ENCODE data around the gene SEPTIN8. TPM values are rescaled to one million over a fixed set of nuclear protein-coding genes. Genes with fewer than 3 reads are reported as not detected.

The SEPTIN8 gene
- total and polyA plus RNA-seq, 2 of the 13 experiments (the other 11 are each of a cell fraction or from before 2014, with no cell fraction given): 41.4 to 49.9 TPM

DNA sequence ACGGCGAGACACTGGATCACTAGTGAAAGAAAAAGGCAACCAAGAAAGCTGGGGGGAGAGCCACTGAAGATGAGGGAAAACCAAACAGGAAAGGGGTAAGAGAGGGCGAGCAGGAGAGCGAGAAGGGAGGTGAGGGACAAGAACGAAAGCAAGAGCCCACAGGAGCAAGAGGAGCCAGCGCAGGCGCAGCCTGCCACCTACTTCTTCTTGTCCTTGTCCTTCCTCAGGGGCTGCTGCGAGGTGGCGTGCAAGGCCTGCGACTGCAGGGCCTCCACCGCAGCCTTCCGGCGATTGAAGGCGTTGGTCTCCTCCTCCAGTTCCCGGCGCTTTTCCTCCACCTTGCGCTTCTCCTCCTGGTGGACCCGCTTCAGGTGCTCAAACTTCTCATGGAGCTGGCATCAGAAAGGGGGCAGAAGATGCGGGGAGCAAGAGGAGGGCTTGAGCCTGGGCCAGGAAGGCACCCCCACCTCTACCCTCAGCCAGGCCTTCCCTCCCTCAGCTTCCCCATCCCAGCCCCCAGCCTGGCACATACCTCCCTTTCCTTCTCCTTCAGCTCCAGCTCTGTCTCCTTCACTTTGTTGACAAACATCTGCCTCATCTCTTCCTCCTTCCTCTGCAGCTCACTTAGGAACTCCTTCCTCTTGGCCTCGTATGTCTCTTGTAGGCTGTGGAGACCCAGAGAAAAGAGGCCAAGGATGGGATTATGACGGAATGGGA is 16.3 kb downstream of the SEPTIN8 start:
- no TSS peak for BruUV-seq (replicated peaks)
- POLR2A ChIA-PET: no interaction called here
- intact Hi-C loops (cut with micrococcal nuclease; ENCODE audit: unreplicated experiment): no loop called here
- TF ChIP-seq SATB2 (CRISPR knock-in tag; IDR thresholded peaks at IDR 0.05): no peak
- TF ChIP-seq, protein P1, sequence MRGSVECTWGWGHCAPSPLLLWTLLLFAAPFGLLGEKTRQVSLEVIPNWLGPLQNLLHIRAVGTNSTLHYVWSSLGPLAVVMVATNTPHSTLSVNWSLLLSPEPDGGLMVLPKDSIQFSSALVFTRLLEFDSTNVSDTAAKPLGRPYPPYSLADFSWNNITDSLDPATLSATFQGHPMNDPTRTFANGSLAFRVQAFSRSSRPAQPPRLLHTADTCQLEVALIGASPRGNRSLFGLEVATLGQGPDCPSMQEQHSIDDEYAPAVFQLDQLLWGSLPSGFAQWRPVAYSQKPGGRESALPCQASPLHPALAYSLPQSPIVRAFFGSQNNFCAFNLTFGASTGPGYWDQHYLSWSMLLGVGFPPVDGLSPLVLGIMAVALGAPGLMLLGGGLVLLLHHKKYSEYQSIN (CRISPR knock-in tag; IDR thresholded peaks at IDR 0.05; ENCODE audit: borderline replicate concordance): no peak
- TF ChIP-seq, protein P2, sequence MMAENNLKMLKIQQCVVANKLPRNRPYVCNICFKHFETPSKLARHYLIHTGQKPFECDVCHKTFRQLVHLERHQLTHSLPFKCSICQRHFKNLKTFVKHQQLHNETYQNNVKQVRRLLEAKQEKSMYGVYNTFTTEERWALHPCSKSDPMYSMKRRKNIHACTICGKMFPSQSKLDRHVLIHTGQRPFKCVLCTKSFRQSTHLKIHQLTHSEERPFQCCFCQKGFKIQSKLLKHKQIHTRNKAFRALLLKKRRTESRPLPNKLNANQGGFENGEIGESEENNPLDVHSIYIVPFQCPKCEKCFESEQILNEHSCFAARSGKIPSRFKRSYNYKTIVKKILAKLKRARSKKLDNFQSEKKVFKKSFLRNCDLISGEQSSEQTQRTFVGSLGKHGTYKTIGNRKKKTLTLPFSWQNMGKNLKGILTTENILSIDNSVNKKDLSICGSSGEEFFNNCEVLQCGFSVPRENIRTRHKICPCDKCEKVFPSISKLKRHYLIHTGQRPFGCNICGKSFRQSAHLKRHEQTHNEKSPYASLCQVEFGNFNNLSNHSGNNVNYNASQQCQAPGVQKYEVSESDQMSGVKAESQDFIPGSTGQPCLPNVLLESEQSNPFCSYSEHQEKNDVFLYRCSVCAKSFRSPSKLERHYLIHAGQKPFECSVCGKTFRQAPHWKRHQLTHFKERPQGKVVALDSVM (CRISPR knock-in tag; IDR thresholded peaks at IDR 0.05): no peak
- TF ChIP-seq, protein P3, sequence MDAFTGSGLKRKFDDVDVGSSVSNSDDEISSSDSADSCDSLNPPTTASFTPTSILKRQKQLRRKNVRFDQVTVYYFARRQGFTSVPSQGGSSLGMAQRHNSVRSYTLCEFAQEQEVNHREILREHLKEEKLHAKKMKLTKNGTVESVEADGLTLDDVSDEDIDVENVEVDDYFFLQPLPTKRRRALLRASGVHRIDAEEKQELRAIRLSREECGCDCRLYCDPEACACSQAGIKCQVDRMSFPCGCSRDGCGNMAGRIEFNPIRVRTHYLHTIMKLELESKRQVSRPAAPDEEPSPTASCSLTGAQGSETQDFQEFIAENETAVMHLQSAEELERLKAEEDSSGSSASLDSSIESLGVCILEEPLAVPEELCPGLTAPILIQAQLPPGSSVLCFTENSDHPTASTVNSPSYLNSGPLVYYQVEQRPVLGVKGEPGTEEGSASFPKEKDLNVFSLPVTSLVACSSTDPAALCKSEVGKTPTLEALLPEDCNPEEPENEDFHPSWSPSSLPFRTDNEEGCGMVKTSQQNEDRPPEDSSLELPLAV (CRISPR knock-in tag; conservative IDR thresholded peaks at IDR 0.05; ENCODE audit: low read depth): no peak
- no peak for TF ChIP-seq ZBTB38 (CRISPR knock-in tag; IDR thresholded peaks at IDR 0.05)
- TF ChIP-seq ATF7-NPFF (CRISPR knock-in tag; IDR thresholded peaks at IDR 0.05; ENCODE audit: low read depth): no peak
- TF ChIP-seq HOXA5 (CRISPR knock-in tag; IDR thresholded peaks at IDR 0.05): no peak
- TF ChIP-seq, protein P4, sequence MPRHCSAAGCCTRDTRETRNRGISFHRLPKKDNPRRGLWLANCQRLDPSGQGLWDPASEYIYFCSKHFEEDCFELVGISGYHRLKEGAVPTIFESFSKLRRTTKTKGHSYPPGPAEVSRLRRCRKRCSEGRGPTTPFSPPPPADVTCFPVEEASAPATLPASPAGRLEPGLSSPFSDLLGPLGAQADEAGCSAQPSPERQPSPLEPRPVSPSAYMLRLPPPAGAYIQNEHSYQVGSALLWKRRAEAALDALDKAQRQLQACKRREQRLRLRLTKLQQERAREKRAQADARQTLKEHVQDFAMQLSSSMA (CRISPR knock-in tag; IDR thresholded peaks at IDR 0.05): no peak
- no peak for TF ChIP-seq ZHX2 (IDR thresholded peaks at IDR 0.05; ENCODE audit: low read depth)
- no peak for TF ChIP-seq ZHX2 (CRISPR knock-in tag; IDR thresholded peaks at IDR 0.05; ENCODE audit: borderline replicate concordance)
- no peak for TF ChIP-seq JUN (CRISPR knock-in tag; IDR thresholded peaks at IDR 0.05)

More for the DNA sequence above, 16.3 kb downstream of the SEPTIN8 start:
- ATAC-seq: no peak
- no peaks in the 10 kb centered on the region for H3K27me3 ChIP-seq (ENCODE audit: control insufficient read depth in 1 of 2, insufficient read depth in 2 of 2, low read length in 2 of 2)
- H2AFZ ChIP-seq (ENCODE audit: low read length): no peak overlapping the region
- WGBS (ENCODE audit: low lambda C conversion rate): 96% methylated on average over 21 of the region's 21 CpGs
- no peak overlapping the region for H3K9ac ChIP-seq (ENCODE audit: insufficient read depth, low read depth, low read length)
- no peaks in the 10 kb centered on the region for H4K20me1 ChIP-seq (ENCODE audit: insufficient read depth, low read length)
- H3K36me3 ChIP-seq (replicated peaks in 1 of 2; ENCODE audit: control insufficient read depth in 1 of 2, insufficient read depth in 2 of 2, low read length in 2 of 2): peaks cover 22 to 67% of the 10 kb centered on the region in 2 experiments
- no peak for DNase-seq (ENCODE audit: low spot score)
- in situ Hi-C loops (cut with HindIII; ENCODE audit: extremely low pct_ligation_motif_present, low pct_unique_long_range_greater_than_20kb): no loop called here
- H3K4me1 ChIP-seq (ENCODE audit: insufficient read depth, low read length): no peaks in the 10 kb centered on the region
- no peaks in the 10 kb centered on the region for H3K79me2 ChIP-seq (ENCODE audit: insufficient read depth, low read length)
- FAIRE-seq: no peak
- no peak overlapping the region for H3K4me3 ChIP-seq (replicated peaks in 1 of 3; ENCODE audit: insufficient read depth in 1 of 3, low read depth in 2 of 3, low read length in 3 of 3)
- no peak overlapping the region for H3K4me2 ChIP-seq (ENCODE audit: low read depth, low read length)
- H3K27ac ChIP-seq (ENCODE audit: extremely low read length, insufficient read depth, low read length): no peak overlapping the region
- CTCF ChIA-PET (ENCODE audit: low intra/inter-chr PET ratio, low total read pairs): no interaction called here
- no peaks in the 10 kb centered on the region for H3K9me3 ChIP-seq (ENCODE audit: low read length)

Data from HepG2 (cell line).